WTC11 (cell line): ENCODE results near the gene PAPPA2. TPM values are rescaled to one million over a fixed set of nuclear protein-coding genes. Genes with fewer than 3 reads are reported as not detected.
"Not testable (repeated sequence)": the region's sequence is repeated elsewhere in the genome, so short reads cannot be mapped to it uniquely, and the experiment has no call there.

Experiments used
- ATAC-seq: fragments of 200-7000 bp; cut with Tn5 transposase; 2 replicates; pipeline ENCODE4 v1.10.0; 2021; ENCODE audit warnings: mild to moderate bottlenecking, moderate library complexity
- CTCF ChIA-PET: fragments of 300-600 bp; sonication (Branson Sonifier 250); formaldehyde crosslinking; loops from one replicate; lab custom pipeline; 2021; ENCODE audit warnings: antibody characterized with exemption; lab: Charles Lee
- POLR2A ChIA-PET: fragments of 350-600 bp; sonication (Branson Sonifier 250); formaldehyde crosslinking; loops from one replicate; lab custom pipeline; 2021; ENCODE audit warnings: antibody characterized with exemption; lab: Charles Lee
- DNase-seq: peaks from one replicate; pipeline ENCODE4 v3.0.0; 2021; ENCODE audit warnings: low spot score
- H3K27ac Mint-ChIP-seq: 2 replicates; pipeline ENCODE4 v1.8.0; 2021; ENCODE audit warnings: mixed read lengths
- H3K27me3 Mint-ChIP-seq: 2 replicates; pipeline ENCODE4 v1.8.0; 2021; ENCODE audit warnings: low read depth, mild to moderate bottlenecking, moderate library complexity, mixed read lengths
- H3K36me3 Mint-ChIP-seq: 2 replicates; pipeline ENCODE4 v1.8.0; 2021; ENCODE audit warnings: mixed read lengths
- H3K4me1 Mint-ChIP-seq: 2 replicates; pipeline ENCODE4 v1.8.0; 2022; ENCODE audit warnings: mixed read lengths
- H3K4me3 Mint-ChIP-seq: 2 replicates; pipeline ENCODE4 v1.8.0; 2021; ENCODE audit warnings: mild to moderate bottlenecking, moderate library complexity, mixed read lengths
- H3K9me3 Mint-ChIP-seq: 2 replicates; pipeline ENCODE4 v1.8.0; 2021; ENCODE audit warnings: mixed read lengths
- CBFB ChIP-seq: sonication (generic); formaldehyde crosslinking; IDR thresholded peaks from 2 replicates; pipeline ENCODE4 v1.8.1; 2022; ENCODE audit warnings: mild to moderate bottlenecking, low read depth, missing genetic modification reagents
- EMX1 ChIP-seq: fragments of 250-450 bp; sonication (Bioruptor Pico); IDR thresholded peaks from 2 replicates; pipeline ENCODE4 v1.8.0; 2021; ENCODE audit warnings: mild to moderate bottlenecking
- GRHL2 ChIP-seq: fragments of 250-450 bp; sonication (Bioruptor Pico); IDR thresholded peaks from 2 replicates; pipeline ENCODE4 v1.8.0; 2022; ENCODE audit warnings: mild to moderate bottlenecking, moderate library complexity; ENCODE audit not compliant: insufficient replicate concordance, severe bottlenecking
- NFYB ChIP-seq: sonication (generic); formaldehyde crosslinking; conservative IDR thresholded peaks from 2 replicates; pipeline ENCODE4 v1.8.0; 2022; ENCODE audit warnings: low read depth, missing genetic modification reagents
- NR2C2 ChIP-seq: sonication (generic); formaldehyde crosslinking; IDR thresholded peaks from 2 replicates; pipeline ENCODE4 v1.8.0; 2022; ENCODE audit warnings: mild to moderate bottlenecking, missing genetic modification reagents
- NR3C1 ChIP-seq: sonication (generic); formaldehyde crosslinking; conservative IDR thresholded peaks from 2 replicates; pipeline ENCODE4 v1.8.1; 2023; ENCODE audit warnings: low read depth, mild to moderate bottlenecking, missing genetic modification reagents
- ZNF138 ChIP-seq: sonication (generic); formaldehyde crosslinking; conservative IDR thresholded peaks from 2 replicates; pipeline ENCODE4 v1.8.1; 2022; ENCODE audit warnings: mild to moderate bottlenecking, moderate library complexity, missing genetic modification reagents
- total RNA-seq: library from RNA; stranded (reverse); gene quantifications from 3 replicates; pipeline ENCODE4 v1.2.3, GENCODE V29; 2021
- TF ChIP-seq, protein P1 (sequence below): sonication (generic); formaldehyde crosslinking; IDR thresholded peaks from 2 replicates; pipeline ENCODE4 v1.8.0; 2023; ENCODE audit warnings: mild to moderate bottlenecking, missing genetic modification reagents
- TF ChIP-seq, protein P2 (sequence below): sonication (generic); formaldehyde crosslinking; IDR thresholded peaks from 2 replicates; pipeline ENCODE4 v1.8.0; 2022; ENCODE audit warnings: mild to moderate bottlenecking, missing genetic modification reagents
- TF ChIP-seq, protein P3 (sequence below): sonication (generic); formaldehyde crosslinking; IDR thresholded peaks from 2 replicates; pipeline ENCODE4 v1.8.1; 2022; ENCODE audit warnings: mild to moderate bottlenecking, missing genetic modification reagents, moderate library complexity, borderline replicate concordance
- TF ChIP-seq, protein P4 (sequence below): sonication (generic); formaldehyde crosslinking; IDR thresholded peaks from 2 replicates; pipeline ENCODE4 v1.8.1; 2023; ENCODE audit warnings: mild to moderate bottlenecking, missing genetic modification reagents, moderate library complexity
- TF ChIP-seq, protein P5 (sequence below): sonication (generic); formaldehyde crosslinking; IDR thresholded peaks from 2 replicates; pipeline ENCODE4 v1.8.0; 2022; ENCODE audit warnings: missing genetic modification reagents
- TF ChIP-seq, protein P6 (sequence below): fragments of 250-450 bp; sonication (Bioruptor Pico); IDR thresholded peaks from 2 replicates; pipeline ENCODE4 v1.9.0; 2021; ENCODE audit warnings: mild to moderate bottlenecking
- TF ChIP-seq, protein P7 (sequence below): fragments of 250-450 bp; sonication (Bioruptor Pico); conservative IDR thresholded peaks from 2 replicates; pipeline ENCODE4 v1.9.0; 2021; ENCODE audit warnings: mild to moderate bottlenecking

The PAPPA2 gene
- total RNA-seq, 1 experiment from 2014 or later: 0.74 TPM

DNA sequence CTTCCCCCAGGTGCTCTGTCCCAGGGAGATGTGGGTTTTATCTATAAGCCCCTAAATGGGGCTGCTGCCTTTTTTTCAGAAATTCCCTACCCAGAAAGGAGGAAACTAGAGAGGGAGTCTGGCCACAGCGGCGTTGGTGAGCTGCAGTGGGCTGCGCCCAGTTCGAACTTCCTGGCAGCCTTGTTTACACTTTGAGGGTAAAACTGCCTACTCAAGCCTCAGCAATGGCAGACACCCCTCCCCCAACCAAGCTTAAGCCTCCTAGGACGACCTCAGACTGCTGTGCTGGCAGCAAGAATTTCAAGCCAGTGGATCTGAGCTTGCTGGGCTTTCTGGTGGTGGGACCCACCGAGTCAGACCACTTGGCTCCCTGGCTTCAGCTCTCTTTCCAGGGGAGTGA, 46.2 kb upstream of the PAPPA2 start (continued):
- TF ChIP-seq, protein P1, sequence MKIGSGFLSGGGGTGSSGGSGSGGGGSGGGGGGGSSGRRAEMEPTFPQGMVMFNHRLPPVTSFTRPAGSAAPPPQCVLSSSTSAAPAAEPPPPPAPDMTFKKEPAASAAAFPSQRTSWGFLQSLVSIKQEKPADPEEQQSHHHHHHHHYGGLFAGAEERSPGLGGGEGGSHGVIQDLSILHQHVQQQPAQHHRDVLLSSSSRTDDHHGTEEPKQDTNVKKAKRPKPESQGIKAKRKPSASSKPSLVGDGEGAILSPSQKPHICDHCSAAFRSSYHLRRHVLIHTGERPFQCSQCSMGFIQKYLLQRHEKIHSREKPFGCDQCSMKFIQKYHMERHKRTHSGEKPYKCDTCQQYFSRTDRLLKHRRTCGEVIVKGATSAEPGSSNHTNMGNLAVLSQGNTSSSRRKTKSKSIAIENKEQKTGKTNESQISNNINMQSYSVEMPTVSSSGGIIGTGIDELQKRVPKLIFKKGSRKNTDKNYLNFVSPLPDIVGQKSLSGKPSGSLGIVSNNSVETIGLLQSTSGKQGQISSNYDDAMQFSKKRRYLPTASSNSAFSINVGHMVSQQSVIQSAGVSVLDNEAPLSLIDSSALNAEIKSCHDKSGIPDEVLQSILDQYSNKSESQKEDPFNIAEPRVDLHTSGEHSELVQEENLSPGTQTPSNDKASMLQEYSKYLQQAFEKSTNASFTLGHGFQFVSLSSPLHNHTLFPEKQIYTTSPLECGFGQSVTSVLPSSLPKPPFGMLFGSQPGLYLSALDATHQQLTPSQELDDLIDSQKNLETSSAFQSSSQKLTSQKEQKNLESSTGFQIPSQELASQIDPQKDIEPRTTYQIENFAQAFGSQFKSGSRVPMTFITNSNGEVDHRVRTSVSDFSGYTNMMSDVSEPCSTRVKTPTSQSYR (CRISPR knock-in tag): no peak
- TF ChIP-seq, protein P2, sequence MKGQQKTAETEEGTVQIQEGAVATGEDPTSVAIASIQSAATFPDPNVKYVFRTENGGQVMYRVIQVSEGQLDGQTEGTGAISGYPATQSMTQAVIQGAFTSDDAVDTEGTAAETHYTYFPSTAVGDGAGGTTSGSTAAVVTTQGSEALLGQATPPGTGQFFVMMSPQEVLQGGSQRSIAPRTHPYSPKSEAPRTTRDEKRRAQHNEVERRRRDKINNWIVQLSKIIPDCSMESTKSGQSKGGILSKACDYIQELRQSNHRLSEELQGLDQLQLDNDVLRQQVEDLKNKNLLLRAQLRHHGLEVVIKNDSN (CRISPR knock-in tag): no peak
- TF ChIP-seq, all 79 proteins: peak for 0

DNA sequence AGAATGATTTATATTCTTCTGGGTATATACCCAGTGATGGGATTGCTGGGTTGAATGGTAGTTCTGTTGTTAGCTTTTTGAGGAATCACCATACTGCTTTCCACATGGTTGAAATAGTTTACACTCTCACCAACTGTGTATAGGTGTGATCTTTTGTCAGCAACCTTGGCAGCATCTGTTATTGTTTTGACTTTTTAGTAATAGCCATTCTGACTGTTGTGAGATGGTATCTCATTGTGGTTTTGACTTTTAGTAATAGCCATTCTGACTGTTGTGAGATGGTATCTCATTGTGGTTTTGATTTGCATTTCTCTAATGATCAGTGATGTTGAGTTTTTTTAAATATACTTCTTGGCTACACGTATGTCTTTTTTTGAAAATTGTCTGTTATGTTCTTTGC, 43.4 kb upstream of the PAPPA2 start:
- DNase-seq, H3K27me3 Mint-ChIP-seq, H3K27ac Mint-ChIP-seq, ATAC-seq, CTCF ChIA-PET, POLR2A ChIA-PET, H3K4me3 Mint-ChIP-seq, H3K36me3 Mint-ChIP-seq, H3K9me3 Mint-ChIP-seq, H3K4me1 Mint-ChIP-seq: not testable (repeated sequence)

DNA sequence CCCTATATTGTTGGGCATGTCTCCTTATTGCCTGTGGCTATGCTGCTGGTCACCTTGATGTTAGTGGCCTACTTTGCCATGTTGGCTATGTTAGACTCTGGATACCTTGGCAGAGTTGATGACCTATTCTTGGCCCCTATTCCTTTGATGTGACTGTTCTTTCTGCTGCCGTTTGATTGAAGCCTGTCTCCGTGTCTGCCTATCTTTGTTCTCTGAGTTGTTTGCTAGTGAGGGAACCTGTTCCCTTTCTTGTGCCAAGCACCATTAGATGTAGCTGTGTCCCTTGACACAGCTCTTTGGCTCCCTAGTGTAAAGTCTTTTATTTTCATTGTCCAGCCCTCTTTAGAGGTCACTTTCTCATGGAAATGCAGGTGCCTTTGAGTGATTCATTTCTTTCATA, 28.7 kb upstream of the PAPPA2 start:
- ChIA-PET CTCF (no interaction called here), POLR2A (no interaction called here)
- TF ChIP-seq, protein P3, sequence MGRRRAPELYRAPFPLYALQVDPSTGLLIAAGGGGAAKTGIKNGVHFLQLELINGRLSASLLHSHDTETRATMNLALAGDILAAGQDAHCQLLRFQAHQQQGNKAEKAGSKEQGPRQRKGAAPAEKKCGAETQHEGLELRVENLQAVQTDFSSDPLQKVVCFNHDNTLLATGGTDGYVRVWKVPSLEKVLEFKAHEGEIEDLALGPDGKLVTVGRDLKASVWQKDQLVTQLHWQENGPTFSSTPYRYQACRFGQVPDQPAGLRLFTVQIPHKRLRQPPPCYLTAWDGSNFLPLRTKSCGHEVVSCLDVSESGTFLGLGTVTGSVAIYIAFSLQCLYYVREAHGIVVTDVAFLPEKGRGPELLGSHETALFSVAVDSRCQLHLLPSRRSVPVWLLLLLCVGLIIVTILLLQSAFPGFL: no peak
- TF ChIP-seq NFYB (CRISPR knock-in tag) (no peak), CBFB (CRISPR knock-in tag) (no peak), ZNF138 (CRISPR knock-in tag) (no peak), EMX1 (CRISPR knock-in tag) (no peak)
- TF ChIP-seq, protein P4, sequence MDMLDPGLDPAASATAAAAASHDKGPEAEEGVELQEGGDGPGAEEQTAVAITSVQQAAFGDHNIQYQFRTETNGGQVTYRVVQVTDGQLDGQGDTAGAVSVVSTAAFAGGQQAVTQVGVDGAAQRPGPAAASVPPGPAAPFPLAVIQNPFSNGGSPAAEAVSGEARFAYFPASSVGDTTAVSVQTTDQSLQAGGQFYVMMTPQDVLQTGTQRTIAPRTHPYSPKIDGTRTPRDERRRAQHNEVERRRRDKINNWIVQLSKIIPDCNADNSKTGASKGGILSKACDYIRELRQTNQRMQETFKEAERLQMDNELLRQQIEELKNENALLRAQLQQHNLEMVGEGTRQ (CRISPR knock-in tag): no peak
- TF ChIP-seq, protein P5, sequence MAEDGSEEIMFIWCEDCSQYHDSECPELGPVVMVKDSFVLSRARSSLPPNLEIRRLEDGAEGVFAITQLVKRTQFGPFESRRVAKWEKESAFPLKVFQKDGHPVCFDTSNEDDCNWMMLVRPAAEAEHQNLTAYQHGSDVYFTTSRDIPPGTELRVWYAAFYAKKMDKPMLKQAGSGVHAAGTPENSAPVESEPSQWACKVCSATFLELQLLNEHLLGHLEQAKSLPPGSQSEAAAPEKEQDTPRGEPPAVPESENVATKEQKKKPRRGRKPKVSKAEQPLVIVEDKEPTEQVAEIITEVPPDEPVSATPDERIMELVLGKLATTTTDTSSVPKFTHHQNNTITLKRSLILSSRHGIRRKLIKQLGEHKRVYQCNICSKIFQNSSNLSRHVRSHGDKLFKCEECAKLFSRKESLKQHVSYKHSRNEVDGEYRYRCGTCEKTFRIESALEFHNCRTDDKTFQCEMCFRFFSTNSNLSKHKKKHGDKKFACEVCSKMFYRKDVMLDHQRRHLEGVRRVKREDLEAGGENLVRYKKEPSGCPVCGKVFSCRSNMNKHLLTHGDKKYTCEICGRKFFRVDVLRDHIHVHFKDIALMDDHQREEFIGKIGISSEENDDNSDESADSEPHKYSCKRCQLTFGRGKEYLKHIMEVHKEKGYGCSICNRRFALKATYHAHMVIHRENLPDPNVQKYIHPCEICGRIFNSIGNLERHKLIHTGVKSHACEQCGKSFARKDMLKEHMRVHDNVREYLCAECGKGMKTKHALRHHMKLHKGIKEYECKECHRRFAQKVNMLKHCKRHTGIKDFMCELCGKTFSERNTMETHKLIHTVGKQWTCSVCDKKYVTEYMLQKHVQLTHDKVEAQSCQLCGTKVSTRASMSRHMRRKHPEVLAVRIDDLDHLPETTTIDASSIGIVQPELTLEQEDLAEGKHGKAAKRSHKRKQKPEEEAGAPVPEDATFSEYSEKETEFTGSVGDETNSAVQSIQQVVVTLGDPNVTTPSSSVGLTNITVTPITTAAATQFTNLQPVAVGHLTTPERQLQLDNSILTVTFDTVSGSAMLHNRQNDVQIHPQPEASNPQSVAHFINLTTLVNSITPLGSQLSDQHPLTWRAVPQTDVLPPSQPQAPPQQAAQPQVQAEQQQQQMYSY (CRISPR knock-in tag): no peak
- H3K4me3 Mint-ChIP-seq: no peak overlapping the region
- DNase-seq (no peak), ATAC-seq (no peak)
- no peaks in the 10 kb centered on the region for H3K36me3 Mint-ChIP-seq
- H3K4me1 Mint-ChIP-seq: peaks cover 4% of the 10 kb centered on the region
- H3K27ac Mint-ChIP-seq: no peak overlapping the region
- no peaks in the 10 kb centered on the region for H3K9me3 Mint-ChIP-seq
- H3K27me3 Mint-ChIP-seq: no peaks in the 10 kb centered on the region

DNA sequence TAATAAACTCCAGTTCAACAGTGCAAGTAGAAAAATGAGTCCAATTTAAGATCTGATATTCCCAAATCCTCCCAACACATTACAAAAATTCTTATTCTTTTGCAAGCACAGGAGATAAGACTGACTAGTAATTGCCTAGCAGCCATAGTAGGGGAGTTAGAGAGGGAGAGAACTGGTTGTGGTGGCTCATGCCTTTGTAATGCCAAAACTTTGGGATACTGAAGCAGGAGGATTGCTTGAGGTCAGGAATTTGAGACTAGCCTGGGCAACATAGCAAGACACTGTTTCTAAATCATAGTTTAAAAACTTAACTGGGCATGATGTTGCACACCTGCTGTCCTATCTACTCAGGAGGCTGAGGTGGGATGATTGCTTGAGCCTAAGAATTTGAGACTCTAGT, 26.7 kb upstream of the PAPPA2 start:
- Mint-ChIP-seq H3K27ac (no peak overlapping the region), H3K4me1 (peaks cover 4% of the 10 kb centered on the region), H3K4me3 (no peak overlapping the region), H3K27me3 (no peaks in the 10 kb centered on the region), H3K36me3 (no peaks in the 10 kb centered on the region), H3K9me3 (no peaks in the 10 kb centered on the region)
- POLR2A ChIA-PET: no interaction called here
- DNase-seq: no peak
- ATAC-seq: no peak
- CTCF ChIA-PET: no interaction called here
- no peak for TF ChIP-seq NR3C1 (CRISPR knock-in tag)
- TF ChIP-seq, protein P6, sequence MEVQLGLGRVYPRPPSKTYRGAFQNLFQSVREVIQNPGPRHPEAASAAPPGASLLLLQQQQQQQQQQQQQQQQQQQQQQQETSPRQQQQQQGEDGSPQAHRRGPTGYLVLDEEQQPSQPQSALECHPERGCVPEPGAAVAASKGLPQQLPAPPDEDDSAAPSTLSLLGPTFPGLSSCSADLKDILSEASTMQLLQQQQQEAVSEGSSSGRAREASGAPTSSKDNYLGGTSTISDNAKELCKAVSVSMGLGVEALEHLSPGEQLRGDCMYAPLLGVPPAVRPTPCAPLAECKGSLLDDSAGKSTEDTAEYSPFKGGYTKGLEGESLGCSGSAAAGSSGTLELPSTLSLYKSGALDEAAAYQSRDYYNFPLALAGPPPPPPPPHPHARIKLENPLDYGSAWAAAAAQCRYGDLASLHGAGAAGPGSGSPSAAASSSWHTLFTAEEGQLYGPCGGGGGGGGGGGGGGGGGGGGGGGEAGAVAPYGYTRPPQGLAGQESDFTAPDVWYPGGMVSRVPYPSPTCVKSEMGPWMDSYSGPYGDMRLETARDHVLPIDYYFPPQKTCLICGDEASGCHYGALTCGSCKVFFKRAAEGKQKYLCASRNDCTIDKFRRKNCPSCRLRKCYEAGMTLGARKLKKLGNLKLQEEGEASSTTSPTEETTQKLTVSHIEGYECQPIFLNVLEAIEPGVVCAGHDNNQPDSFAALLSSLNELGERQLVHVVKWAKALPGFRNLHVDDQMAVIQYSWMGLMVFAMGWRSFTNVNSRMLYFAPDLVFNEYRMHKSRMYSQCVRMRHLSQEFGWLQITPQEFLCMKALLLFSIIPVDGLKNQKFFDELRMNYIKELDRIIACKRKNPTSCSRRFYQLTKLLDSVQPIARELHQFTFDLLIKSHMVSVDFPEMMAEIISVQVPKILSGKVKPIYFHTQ (CRISPR knock-in tag): no peak
- no peak for TF ChIP-seq NR2C2
- TF ChIP-seq GRHL2 (CRISPR knock-in tag): no peak
- TF ChIP-seq, protein P7, sequence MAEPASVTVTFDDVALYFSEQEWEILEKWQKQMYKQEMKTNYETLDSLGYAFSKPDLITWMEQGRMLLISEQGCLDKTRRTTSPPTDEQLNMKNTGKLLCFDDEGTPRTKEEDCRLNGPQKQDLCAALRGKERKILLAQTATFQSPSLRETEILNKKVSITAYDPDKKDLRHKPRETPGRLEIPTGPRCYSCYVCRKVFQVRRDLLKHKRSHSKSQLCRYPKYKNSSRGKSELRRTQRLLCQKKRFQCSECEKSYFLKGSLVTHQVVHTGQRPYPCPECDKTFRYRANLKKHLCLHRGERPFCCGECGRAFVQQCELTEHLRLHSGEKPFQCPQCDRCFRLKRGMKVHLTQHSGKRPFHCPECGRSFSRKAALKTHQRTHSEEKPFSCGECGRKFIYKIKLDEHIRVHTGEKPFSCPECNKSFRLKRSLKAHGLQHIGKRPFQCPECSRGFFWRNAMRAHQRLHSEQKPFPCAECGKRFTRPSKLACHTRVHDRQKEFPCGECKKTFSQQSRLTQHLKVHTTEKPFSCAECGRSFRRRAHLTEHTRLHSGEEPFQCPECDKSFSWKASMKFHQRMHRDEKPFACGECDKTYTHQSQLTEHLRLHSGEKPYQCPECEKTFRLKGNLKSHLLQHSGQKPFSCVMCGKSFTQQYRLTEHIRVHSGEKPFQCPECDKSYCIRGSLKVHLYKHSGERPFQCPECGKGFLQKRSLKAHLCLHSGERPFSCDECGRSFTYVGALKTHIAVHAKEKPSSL (CRISPR knock-in tag): no peak
